Measurements from ENCODE around the gene IFNE.
A peak's percentile ranks its signal among the peaks of the same experiment; 100 is the strongest.
"Not testable (repeated sequence)": the region's sequence is repeated elsewhere in the genome, so short reads cannot be mapped to it uniquely, and the experiment has no call there.

Gene IFNE

GRCh38 chr9:21443849-21444625 is 38.1 kb downstream of the IFNE start:
- H3K4me3 Mint-ChIP-seq = no peak overlapping the region
- H3K27me3 Mint-ChIP-seq (ENCODE audit: low read depth, poor library complexity) = no peaks in the 10 kb centered on the region
- H3K9me3 Mint-ChIP-seq = peaks cover 26% of the 10 kb centered on the region
- no peak overlapping the region for H3K27ac Mint-ChIP-seq
- peaks cover 31% of the 10 kb centered on the region for H3K4me1 Mint-ChIP-seq
- peaks cover 4% of the 10 kb centered on the region for H3K36me3 Mint-ChIP-seq (ENCODE audit: low read depth)
- no peak for DNase-seq
- no peak for TF ChIP-seq CTCF (IDR thresholded peaks at IDR 0.05)

- H3K27ac Mint-ChIP-seq = no peak within 1 kb of the TSS
- no peak within 1 kb of the TSS for H3K4me3 Mint-ChIP-seq
- TF ChIP-seq CTCF (IDR thresholded peaks at IDR 0.05) = no peak
- H3K27me3 Mint-ChIP-seq (ENCODE audit: low read depth, poor library complexity) = no peaks in the 10 kb centered on the region
- H3K9me3 Mint-ChIP-seq = peaks cover 29% of the 10 kb centered on the region
- peaks cover 4% of the 10 kb centered on the region for H3K36me3 Mint-ChIP-seq (ENCODE audit: low read depth)
- DNase-seq = no peak
- H3K4me1 Mint-ChIP-seq = peaks cover 3% of the 10 kb centered on the region
Observed at GRCh38 chr9:21440139-21440538, 42.0 kb downstream of the IFNE start, which contains the start of gene IFNA1. TSS of gene IFNA1 (plus strand) at chr9:21440439. CDS start at chr9:21440508, 69 bp downstream.

GRCh38 chr9:21435015-21435383 is 47.1 kb downstream of the IFNE start:
- H3K36me3 Mint-ChIP-seq (ENCODE audit: low read depth); H3K27ac Mint-ChIP-seq; H3K9me3 Mint-ChIP-seq; H3K27me3 Mint-ChIP-seq (ENCODE audit: low read depth, poor library complexity); DNase-seq; H3K4me1 Mint-ChIP-seq; H3K4me3 Mint-ChIP-seq: not testable (repeated sequence)

GRCh38 chr9:21434202-21435014 is 47.7 kb downstream of the IFNE start:
- no peaks in the 10 kb centered on the region for H3K36me3 Mint-ChIP-seq (ENCODE audit: low read depth)
- H3K4me1 Mint-ChIP-seq = peaks cover 5% of the 10 kb centered on the region

GRCh38 chr9:21432672-21433425 is 49.3 kb downstream of the IFNE start:
- Mint-ChIP-seq H3K9me3 (peaks cover 7% of the 10 kb centered on the region), H3K36me3 (ENCODE audit: low read depth) (no peaks in the 10 kb centered on the region), H3K27ac (no peak overlapping the region), H3K4me1 (peaks cover 5% of the 10 kb centered on the region), H3K4me3 (no peak overlapping the region), H3K27me3 (ENCODE audit: low read depth, poor library complexity) (peaks cover 8% of the 10 kb centered on the region)
- TF ChIP-seq CTCF (IDR thresholded peaks at IDR 0.05) = no peak
- DNase-seq = no peak

More at GRCh38 chr9:21434202-21435014, 47.7 kb downstream of the IFNE start:
- peak; percentile 30 for TF ChIP-seq CTCF (IDR thresholded peaks at IDR 0.05)
- Mint-ChIP-seq H3K9me3 (peaks cover 7% of the 10 kb centered on the region), H3K27me3 (ENCODE audit: low read depth, poor library complexity) (peaks cover 2% of the 10 kb centered on the region), H3K27ac (no peak overlapping the region), H3K4me3 (no peak overlapping the region)
- peak; percentile 16 for DNase-seq

Data from nephron progenitor cell (in vitro differentiated cells).